Measurements from ENCODE around the gene DCUN1D5.

DCUN1D5 gene

DNA sequence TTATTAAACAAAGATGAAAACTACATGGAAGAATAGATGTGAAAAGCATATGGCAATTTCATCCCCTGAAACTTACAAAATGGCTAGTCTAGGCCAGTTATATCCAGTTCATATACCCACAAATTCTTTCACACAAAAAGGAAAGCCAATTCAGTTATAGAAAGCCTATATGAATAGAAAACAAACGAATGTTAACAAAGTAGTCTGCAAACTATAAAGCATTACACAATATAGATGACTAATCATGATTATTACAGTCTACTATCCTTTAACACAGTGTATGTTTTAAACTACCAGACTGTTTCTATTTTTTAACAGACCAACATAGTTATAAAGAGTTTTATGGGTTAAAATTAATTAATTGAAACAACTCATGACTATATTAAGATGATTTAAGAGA is 12.1 kb downstream of the DCUN1D5 start:
- DNase-seq (ENCODE audit: low read depth, low spot score): no peak
- H3K4me3 ChIP-seq (ENCODE audit: low read depth, low read length): no peak overlapping the region
- TF ChIP-seq, protein P1, sequence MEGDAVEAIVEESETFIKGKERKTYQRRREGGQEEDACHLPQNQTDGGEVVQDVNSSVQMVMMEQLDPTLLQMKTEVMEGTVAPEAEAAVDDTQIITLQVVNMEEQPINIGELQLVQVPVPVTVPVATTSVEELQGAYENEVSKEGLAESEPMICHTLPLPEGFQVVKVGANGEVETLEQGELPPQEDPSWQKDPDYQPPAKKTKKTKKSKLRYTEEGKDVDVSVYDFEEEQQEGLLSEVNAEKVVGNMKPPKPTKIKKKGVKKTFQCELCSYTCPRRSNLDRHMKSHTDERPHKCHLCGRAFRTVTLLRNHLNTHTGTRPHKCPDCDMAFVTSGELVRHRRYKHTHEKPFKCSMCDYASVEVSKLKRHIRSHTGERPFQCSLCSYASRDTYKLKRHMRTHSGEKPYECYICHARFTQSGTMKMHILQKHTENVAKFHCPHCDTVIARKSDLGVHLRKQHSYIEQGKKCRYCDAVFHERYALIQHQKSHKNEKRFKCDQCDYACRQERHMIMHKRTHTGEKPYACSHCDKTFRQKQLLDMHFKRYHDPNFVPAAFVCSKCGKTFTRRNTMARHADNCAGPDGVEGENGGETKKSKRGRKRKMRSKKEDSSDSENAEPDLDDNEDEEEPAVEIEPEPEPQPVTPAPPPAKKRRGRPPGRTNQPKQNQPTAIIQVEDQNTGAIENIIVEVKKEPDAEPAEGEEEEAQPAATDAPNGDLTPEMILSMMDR (IDR thresholded peaks at IDR 0.05; ENCODE audit: low read depth, low read length): no peak
- in situ Hi-C loops (cut with HindIII; ENCODE audit: low sequenced_read_pairs): no loop called here

- TF ChIP-seq, protein P1 (IDR thresholded peaks at IDR 0.05; ENCODE audit: low read depth, low read length): no peak
- DNase-seq (ENCODE audit: low read depth, low spot score): no peak
- in situ Hi-C loops (cut with HindIII; ENCODE audit: low sequenced_read_pairs): no loop called here
- no peak overlapping the region for H3K4me3 ChIP-seq (ENCODE audit: low read depth, low read length)
Measured at GRCh38 chr11:103078710-103079109, 13.2 kb downstream of the DCUN1D5 start.

DNA sequence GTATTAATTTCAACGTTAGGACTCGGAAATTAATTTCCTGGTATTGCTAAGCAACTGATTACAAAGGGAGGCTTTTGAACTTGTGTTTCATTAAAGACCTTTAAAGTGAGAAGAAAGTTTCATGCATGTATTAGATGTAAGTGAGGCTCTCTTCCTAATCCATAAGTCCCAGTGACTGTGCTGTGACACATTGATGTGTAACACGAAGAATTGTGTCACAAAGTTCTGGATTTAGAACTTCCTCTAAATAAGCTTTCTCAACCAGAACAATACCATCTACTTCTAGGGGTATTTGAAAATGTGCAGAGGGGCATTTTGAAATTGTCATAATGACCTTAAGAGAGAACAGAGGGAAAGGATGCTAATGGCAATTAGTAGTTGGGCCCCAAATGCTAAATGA is 14.4 kb downstream of the DCUN1D5 start:
- DNase-seq (ENCODE audit: low read depth, low spot score): no peak
- in situ Hi-C loops (cut with HindIII; ENCODE audit: low sequenced_read_pairs): no loop called here
- TF ChIP-seq, protein P1 (IDR thresholded peaks at IDR 0.05; ENCODE audit: low read depth, low read length): no peak
- H3K4me3 ChIP-seq (ENCODE audit: low read depth, low read length): no peak overlapping the region

- TF ChIP-seq, protein P1 (IDR thresholded peaks at IDR 0.05; ENCODE audit: low read depth, low read length): no peak
- no peak for DNase-seq (ENCODE audit: low read depth, low spot score)
- in situ Hi-C loops (cut with HindIII; ENCODE audit: low sequenced_read_pairs): no loop called here
- no peak overlapping the region for H3K4me3 ChIP-seq (ENCODE audit: low read depth, low read length)
Measured at GRCh38 chr11:103076361-103076760, 15.6 kb downstream of the DCUN1D5 start.

DNA sequence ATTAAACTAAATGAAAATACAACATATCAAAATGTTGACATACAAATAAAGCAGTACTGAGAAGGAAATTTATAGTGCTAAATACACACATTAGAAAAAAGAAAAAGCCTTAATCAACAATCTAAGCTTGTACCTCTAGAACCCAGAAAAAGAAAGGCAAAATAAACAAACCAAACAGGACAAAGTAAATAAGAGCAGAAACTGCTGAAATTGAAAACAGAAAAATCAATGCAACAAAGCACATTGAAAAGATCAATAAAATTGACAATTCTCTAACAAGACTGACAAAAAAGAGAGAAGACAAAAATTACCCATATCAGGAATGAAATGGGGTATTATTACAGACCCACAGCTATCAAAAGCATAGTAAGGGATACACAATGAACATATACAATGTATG is 21.0 kb downstream of the DCUN1D5 start:
- H3K4me3 ChIP-seq (ENCODE audit: low read depth, low read length): no peak overlapping the region
- in situ Hi-C loops (cut with HindIII; ENCODE audit: low sequenced_read_pairs): no loop called here
- TF ChIP-seq, protein P1 (IDR thresholded peaks at IDR 0.05; ENCODE audit: low read depth, low read length): no peak
- no peak for DNase-seq (ENCODE audit: low read depth, low spot score)

- no peak for DNase-seq (ENCODE audit: low read depth, low spot score)
- no peak overlapping the region for H3K4me3 ChIP-seq (ENCODE audit: low read depth, low read length)
- TF ChIP-seq, protein P1 (IDR thresholded peaks at IDR 0.05; ENCODE audit: low read depth, low read length): no peak
- in situ Hi-C loops (cut with HindIII; ENCODE audit: low sequenced_read_pairs): no loop called here
Measured at GRCh38 chr11:103070142-103070541, 21.8 kb downstream of the DCUN1D5 start.

- in situ Hi-C loops (cut with HindIII; ENCODE audit: low sequenced_read_pairs): no loop called here
- no peak for DNase-seq (ENCODE audit: low read depth, low spot score)
- no peak overlapping the region for H3K4me3 ChIP-seq (ENCODE audit: low read depth, low read length)
- TF ChIP-seq, protein P1 (IDR thresholded peaks at IDR 0.05; ENCODE audit: low read depth, low read length): no peak
Measured at GRCh38 chr11:103069367-103069766, 22.6 kb downstream of the DCUN1D5 start.

All from astrocyte of the spinal cord (primary cell).